Thoracic aorta (tissue), 2 donors: ENCODE results near the gene PLXNA1. TPM values are rescaled to one million over a fixed set of nuclear protein-coding genes. Genes with fewer than 3 reads are reported as not detected.

Experiments used
- ATAC-seq: fragments of 150-250 bp; one replicate; pipeline ENCODE4 v1.8.0; 2017; ENCODE audit warnings: low read depth; ENCODE audit not compliant: insufficient number of reproducible peaks, low FRiP score
- DNase-seq: peaks from one replicate; pipeline ENCODE4 v3.0.0-alpha.2; 2020; ENCODE audit warnings: low spot score
- H3K27ac ChIP-seq, 2 donors: fragments of 200-600 bp; sonication (generic); 1 replicate in 1 of 2; 2 replicates in 1 of 2; pipeline ENCODE4 v1.5.1; 2016; ENCODE audit warnings: mild to moderate bottlenecking in 2 of 2, moderate library complexity in 2 of 2
- H3K27me3 ChIP-seq: fragments of 200-600 bp; sonication (generic); replicated peaks from 2 replicates; pipeline ENCODE4 v1.6.0; 2016; ENCODE audit warnings: mild to moderate bottlenecking; ENCODE audit not compliant: insufficient read depth
- H3K36me3 ChIP-seq: fragments of 200-600 bp; sonication (generic); one replicate; pipeline ENCODE4 v1.5.1; 2016
- H3K4me1 ChIP-seq, 2 donors: fragments of 200-600 bp; sonication (generic); 1 replicate in 1 of 2; 2 replicates in 1 of 2; pipeline versions ENCODE4 v1.5.1 to v1.6.0; 2016; ENCODE audit warnings: low read depth in 2 of 2, mild to moderate bottlenecking in 1 of 2; ENCODE audit not compliant: control insufficient read depth in 1 of 2
- H3K4me3 ChIP-seq: fragments of 200-600 bp; sonication (generic); 2 replicates; pipeline ENCODE4 v1.5.1; 2016; ENCODE audit warnings: mild to moderate bottlenecking
- H3K9me3 ChIP-seq: fragments of 200-600 bp; sonication (generic); 2 replicates; pipeline ENCODE4 v1.5.1; 2016
- CTCF ChIP-seq: fragments of 200-600 bp; sonication (generic); IDR thresholded peaks from one replicate; pipeline ENCODE4 v1.5.1; 2019; ENCODE audit warnings: antibody characterized with exemption
- total RNA-seq, 2 donors: library from RNA; depleted of rRNA; stranded (reverse); fragments of >200 nt; gene quantifications; one replicate each; pipeline versions ENCODE4 v1.1.0 to v1.2.3, GENCODE V29; 2016

The PLXNA1 gene
- total RNA-seq, 2 donors from 2014 or later: 70.1 to 102 TPM

- no peak overlapping the region for H3K4me3 ChIP-seq
- no peak for TF ChIP-seq CTCF
- H3K27ac ChIP-seq: no peak overlapping the region
- ATAC-seq (no peak), DNase-seq (no peak)
- no peaks in the 10 kb centered on the region for H3K27me3 ChIP-seq
- H3K36me3 ChIP-seq: no peaks in the 10 kb centered on the region
- no peaks in the 10 kb centered on the region for H3K4me1 ChIP-seq
- H3K9me3 ChIP-seq: no peaks in the 10 kb centered on the region
Measured at GRCh38 chr3:126954141-126954842, 28.6 kb upstream of the PLXNA1 start.

- H3K36me3 ChIP-seq: no peaks in the 10 kb centered on the region
- no peak for DNase-seq
- H3K4me1 ChIP-seq: peaks cover 0 to 2% of the 10 kb centered on the region in 2 donors
- TF ChIP-seq CTCF: no peak
- H3K4me3 ChIP-seq: no peak overlapping the region
- no peak for ATAC-seq
- no peak overlapping the region for H3K27ac ChIP-seq
- no peaks in the 10 kb centered on the region for H3K9me3 ChIP-seq
- H3K27me3 ChIP-seq: no peaks in the 10 kb centered on the region
Measured at GRCh38 chr3:126955004-126955790, 27.7 kb upstream of the PLXNA1 start.

DNA sequence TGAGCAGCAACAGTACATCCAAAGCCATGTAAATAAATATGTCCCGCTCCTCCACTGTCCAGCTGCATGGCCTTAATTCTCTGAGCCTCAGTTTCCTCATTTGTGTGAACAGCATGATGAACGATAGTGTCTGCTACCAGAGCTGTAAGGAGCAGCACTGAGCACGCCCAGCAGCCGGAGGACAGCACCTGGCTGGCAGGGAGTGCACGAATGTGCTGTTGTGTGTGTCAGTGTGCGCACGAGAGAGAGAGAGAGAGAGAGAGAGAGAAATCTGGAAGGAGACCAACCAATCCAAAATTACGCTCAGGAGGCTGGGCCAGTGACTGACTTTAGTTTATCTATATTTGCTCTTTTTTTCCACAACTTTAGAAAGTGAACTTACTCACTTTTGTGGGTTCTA is 26.6 kb upstream of the PLXNA1 start:
- no peak for TF ChIP-seq CTCF
- no peaks in the 10 kb centered on the region for H3K36me3 ChIP-seq
- ATAC-seq (no peak), DNase-seq (no peak)
- H3K4me3 ChIP-seq: no peak overlapping the region
- H3K4me1 ChIP-seq: peaks cover 5 to 14% of the 10 kb centered on the region in 2 donors
- H3K27me3 ChIP-seq: no peaks in the 10 kb centered on the region
- H3K27ac ChIP-seq: no peak overlapping the region
- no peaks in the 10 kb centered on the region for H3K9me3 ChIP-seq

DNA sequence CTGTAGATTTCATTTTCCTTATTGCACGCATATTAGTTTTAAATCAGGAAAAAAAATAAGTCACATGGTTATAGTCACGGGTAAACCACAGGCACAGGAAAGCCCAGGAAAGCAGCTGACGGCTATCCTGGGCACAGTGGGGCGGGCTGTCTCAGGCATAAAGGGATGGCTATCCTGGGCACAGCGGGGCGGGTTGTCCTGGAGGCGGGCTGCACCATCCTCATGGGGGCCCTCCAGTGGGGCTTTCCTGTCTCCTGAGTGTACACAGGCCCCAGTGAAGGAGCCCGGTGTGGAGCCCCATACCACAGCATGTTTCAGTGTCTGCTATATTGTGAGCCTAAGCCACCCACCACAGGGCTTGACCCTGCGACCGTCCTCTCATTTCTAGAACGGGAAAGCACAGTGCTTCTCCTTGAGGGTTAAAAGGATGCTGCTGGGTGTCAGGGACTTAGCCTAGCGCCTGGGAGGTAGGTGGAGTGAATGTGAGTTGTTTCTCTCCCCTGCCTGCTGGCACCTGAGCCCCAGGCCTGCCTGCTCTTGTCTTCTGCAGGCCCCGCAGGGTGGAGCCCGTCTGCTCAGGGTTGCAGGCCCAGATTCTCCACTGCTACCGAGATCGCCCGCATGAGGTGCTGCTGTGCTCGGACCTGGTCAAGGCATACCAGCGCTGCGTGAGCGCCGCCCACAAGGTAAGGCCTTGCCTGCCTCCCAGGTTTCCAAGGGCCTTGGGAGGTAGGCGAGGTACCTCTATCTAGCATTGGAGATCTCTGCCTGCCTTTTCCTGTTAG is 25.9 kb upstream of the PLXNA1 start:
- H3K27ac ChIP-seq: no peak overlapping the region
- no peak for TF ChIP-seq CTCF
- no peaks in the 10 kb centered on the region for H3K36me3 ChIP-seq
- ATAC-seq (no peak), DNase-seq (no peak)
- H3K9me3 ChIP-seq: no peaks in the 10 kb centered on the region
- H3K4me1 ChIP-seq: peaks cover 12 to 21% of the 10 kb centered on the region in 2 donors
- no peak overlapping the region for H3K4me3 ChIP-seq
- no peaks in the 10 kb centered on the region for H3K27me3 ChIP-seq
